GM10266 (cell line): ENCODE data around the gene ENKD1.

Experiments used
- DNase-seq: peaks from one replicate; pipeline ENCODE4 v3.0.0; 2012; ENCODE audit errors: extremely low spot score
- CTCF ChIP-seq: IDR thresholded peaks from 2 replicates; pipeline ENCODE4 v1.5.1; 2012; ENCODE audit warnings: mild to moderate bottlenecking, low read depth; ENCODE audit not compliant: control insufficient read depth, insufficient read depth; ENCODE audit errors: missing control alignments

The ENKD1 gene

GRCh38 chr16:67666032-67666551 is 458 bp downstream of the ENKD1 start:
- DNase-seq, result peak; percentile 54
- no peak for TF ChIP-seq CTCF

GRCh38 chr16:67665598-67665997 is 952 bp downstream of the ENKD1 start:
- DNase-seq, result no peak
- no peak for TF ChIP-seq CTCF

GRCh38 chr16:67664871-67665270 is 1.7 kb downstream of the ENKD1 start:
- no peak for DNase-seq
- TF ChIP-seq CTCF, result no peak

GRCh38 chr16:67664258-67664657 is 2.3 kb downstream of the ENKD1 start:
- no peak for DNase-seq
- no peak for TF ChIP-seq CTCF

- no peak for DNase-seq
- no peak for TF ChIP-seq CTCF
These were observed 2.7 kb downstream of the ENKD1 start for GRCh38 chr16:67663877-67664222.

- peak; percentile 51 for TF ChIP-seq CTCF
- DNase-seq, result peak; percentile 52
These were observed 3.2 kb downstream of the ENKD1 start for GRCh38 chr16:67663151-67663876.

- DNase-seq, result no peak
- TF ChIP-seq CTCF, result no peak
These were observed 3.9 kb downstream of the ENKD1 start for GRCh38 chr16:67662653-67663010.
